Muscle of leg (tissue), 11 donors: ENCODE measurements around the gene CNTN5. TPM values are rescaled to one million over a fixed set of nuclear protein-coding genes. Genes with fewer than 3 reads are reported as not detected.

Source experiments
- DNase-seq: peaks from one replicate; pipeline ENCODE4 v3.0.0; 2013
- H3K27ac ChIP-seq: one replicate; pipeline ENCODE4 v1.5.1; 2013; ENCODE audit warnings: mild to moderate bottlenecking, low read length, control low read depth
- H3K27me3 ChIP-seq: one replicate; pipeline ENCODE4 v1.6.1; 2013; ENCODE audit warnings: low read length; ENCODE audit not compliant: control insufficient read depth, insufficient read depth
- H3K36me3 ChIP-seq: one replicate; pipeline ENCODE4 v1.6.1; 2013; ENCODE audit warnings: low read length; ENCODE audit not compliant: control insufficient read depth, insufficient read depth
- H3K4me1 ChIP-seq: one replicate; pipeline ENCODE4 v1.6.1; 2013; ENCODE audit warnings: low read length; ENCODE audit not compliant: control insufficient read depth, insufficient read depth
- H3K4me3 ChIP-seq: one replicate; pipeline ENCODE4 v1.5.1; 2013; ENCODE audit warnings: low read length, control low read depth
- H3K9me3 ChIP-seq: replicated peaks from 2 replicates; pipeline ENCODE4 v1.6.1; 2013; ENCODE audit warnings: low read depth, low read length; ENCODE audit not compliant: control insufficient read depth
- WGBS: methylation state at CpG from one replicate; pipeline ENCODE4 v1.1.5; 2013; ENCODE audit warnings: missing lambda C conversion rate; ENCODE audit not compliant: insufficient coverage; 5-methylcytosine and 5-hydroxymethylcytosine counted together
- polyA plus RNA-seq, 8 donors: library from polyadenylated mRNA; unstranded; fragments of 120-200 nt; gene quantifications; one replicate each; pipeline versions ENCODE4 v1.2.1 to v1.2.3, GENCODE V29; 2013; ENCODE audit warnings: inconsistent platforms in 1 of 8, low replicate concordance in 1 of 8; ENCODE audit not compliant: insufficient read length in 8 of 8, insufficient read depth in 1 of 8
- total RNA-seq: library from RNA; stranded (reverse); fragments of 120-200 nt; gene quantifications from one replicate; pipeline ENCODE4 v1.2.4, GENCODE V29; 2013

Gene CNTN5
- total and polyA plus RNA-seq, 9 donors = 3.2 to 9.9 (median 5.7) TPM

- H3K9me3 ChIP-seq = no peaks in the 10 kb centered on the region
- WGBS = no CpG with 5 or more reads among the region's 4 CpGs
- H3K36me3 ChIP-seq = no peaks in the 10 kb centered on the region
- H3K27me3 ChIP-seq = no peaks in the 10 kb centered on the region
- no peak overlapping the region for H3K27ac ChIP-seq
- no peak for DNase-seq
- no peaks in the 10 kb centered on the region for H3K4me1 ChIP-seq
- no peak overlapping the region for H3K4me3 ChIP-seq
Measured at GRCh38 chr11:99567334-99567956, 546.7 kb downstream of the CNTN5 start.

GRCh38 chr11:99568808-99569207, 548.1 kb downstream of the CNTN5 start:
- H3K9me3 ChIP-seq = no peaks in the 10 kb centered on the region
- no peak for DNase-seq
- H3K27me3 ChIP-seq = no peaks in the 10 kb centered on the region
- no peak overlapping the region for H3K4me3 ChIP-seq
- no peaks in the 10 kb centered on the region for H3K36me3 ChIP-seq
- WGBS = no CpG with 5 or more reads among the region's 1 CpG
- no peak overlapping the region for H3K27ac ChIP-seq
- no peaks in the 10 kb centered on the region for H3K4me1 ChIP-seq

- Histone ChIP-seq H3K27ac (no peak overlapping the region), H3K4me3 (no peak overlapping the region), H3K4me1 (no peaks in the 10 kb centered on the region), H3K9me3 (peaks cover 2% of the 10 kb centered on the region), H3K27me3 (no peaks in the 10 kb centered on the region), H3K36me3 (no peaks in the 10 kb centered on the region)
- WGBS = 0% methylated on average over 1 of the region's 2 CpGs
- DNase-seq = no peak
Measured at GRCh38 chr11:99571094-99571493, 550.3 kb downstream of the CNTN5 start.

GRCh38 chr11:99584830-99585229, 564.1 kb downstream of the CNTN5 start:
- Histone ChIP-seq H3K4me1 (no peaks in the 10 kb centered on the region), H3K9me3 (no peaks in the 10 kb centered on the region), H3K36me3 (no peaks in the 10 kb centered on the region), H3K27ac (no peak overlapping the region), H3K27me3 (no peaks in the 10 kb centered on the region), H3K4me3 (no peak overlapping the region)
- DNase-seq = no peak

GRCh38 chr11:99585606-99586005, 564.9 kb downstream of the CNTN5 start:
- Histone ChIP-seq H3K27me3 (no peaks in the 10 kb centered on the region), H3K4me1 (no peaks in the 10 kb centered on the region)
- no CpG with 5 or more reads among the region's 4 CpGs for WGBS

GRCh38 chr11:99589771-99590170, 569.0 kb downstream of the CNTN5 start:
- WGBS = 100% methylated on average over 1 of the region's 2 CpGs
- H3K36me3 ChIP-seq = no peaks in the 10 kb centered on the region
- no peak overlapping the region for H3K27ac ChIP-seq
- H3K4me3 ChIP-seq = no peak overlapping the region
- no peaks in the 10 kb centered on the region for H3K9me3 ChIP-seq
- H3K4me1 ChIP-seq = no peaks in the 10 kb centered on the region
- DNase-seq = no peak
- no peaks in the 10 kb centered on the region for H3K27me3 ChIP-seq

More at GRCh38 chr11:99585606-99586005, 564.9 kb downstream of the CNTN5 start:
- no peaks in the 10 kb centered on the region for H3K9me3 ChIP-seq
- no peak overlapping the region for H3K4me3 ChIP-seq
- no peak overlapping the region for H3K27ac ChIP-seq
- no peaks in the 10 kb centered on the region for H3K36me3 ChIP-seq
- no peak for DNase-seq

GRCh38 chr11:99592266-99592665, 571.5 kb downstream of the CNTN5 start:
- H3K9me3 ChIP-seq = no peaks in the 10 kb centered on the region
- no peak overlapping the region for H3K27ac ChIP-seq
- DNase-seq = peak; percentile 37
- WGBS = 71% methylated on average over 3 of the region's 4 CpGs
- no peaks in the 10 kb centered on the region for H3K4me1 ChIP-seq
- no peak overlapping the region for H3K4me3 ChIP-seq
- no peaks in the 10 kb centered on the region for H3K36me3 ChIP-seq
- H3K27me3 ChIP-seq = no peaks in the 10 kb centered on the region

GRCh38 chr11:99593197-99593596, 572.4 kb downstream of the CNTN5 start:
- H3K36me3 ChIP-seq = no peaks in the 10 kb centered on the region
- no peak overlapping the region for H3K27ac ChIP-seq
- no CpG with 5 or more reads among the region's 1 CpG for WGBS
- H3K27me3 ChIP-seq = no peaks in the 10 kb centered on the region
- no peaks in the 10 kb centered on the region for H3K4me1 ChIP-seq
- no peaks in the 10 kb centered on the region for H3K9me3 ChIP-seq
- H3K4me3 ChIP-seq = no peak overlapping the region
- DNase-seq = no peak

- DNase-seq = no peak
Measured at GRCh38 chr11:99601179-99601578, 580.4 kb downstream of the CNTN5 start.

GRCh38 chr11:99614352-99614751, 593.6 kb downstream of the CNTN5 start:
- Histone ChIP-seq H3K4me1 (no peaks in the 10 kb centered on the region), H3K4me3 (no peak overlapping the region), H3K27me3 (no peaks in the 10 kb centered on the region), H3K9me3 (no peaks in the 10 kb centered on the region), H3K36me3 (no peaks in the 10 kb centered on the region), H3K27ac (no peak overlapping the region)
- no peak for DNase-seq
- no CpG with 5 or more reads among the region's 3 CpGs for WGBS

More at GRCh38 chr11:99601179-99601578, 580.4 kb downstream of the CNTN5 start:
- H3K27me3 ChIP-seq = no peaks in the 10 kb centered on the region
- H3K4me1 ChIP-seq = no peaks in the 10 kb centered on the region
- WGBS = 88% methylated on average over 1 of the region's 1 CpG
- H3K4me3 ChIP-seq = no peak overlapping the region
- no peak overlapping the region for H3K27ac ChIP-seq
- H3K9me3 ChIP-seq = no peaks in the 10 kb centered on the region
- no peaks in the 10 kb centered on the region for H3K36me3 ChIP-seq

- H3K4me3 ChIP-seq = no peak overlapping the region
- H3K4me1 ChIP-seq = no peaks in the 10 kb centered on the region
- H3K27me3 ChIP-seq = no peaks in the 10 kb centered on the region
- H3K27ac ChIP-seq = no peak overlapping the region
- no peak for DNase-seq
- no peaks in the 10 kb centered on the region for H3K36me3 ChIP-seq
- no peaks in the 10 kb centered on the region for H3K9me3 ChIP-seq
- WGBS = no CpG with 5 or more reads among the region's 5 CpGs
Measured at GRCh38 chr11:99630629-99631028, 609.9 kb downstream of the CNTN5 start.
